Activated CD4-positive, alpha-beta T cell treated with anti-CD3 and anti-CD28 coated beads, Interleukin-2, amount 50 U/mL, for 1 hour (primary cell): ENCODE measurements around the gene HDAC3.

ENCODE experiments used
- DNase-seq: peaks from one replicate; pipeline ENCODE4 v3.0.0-alpha.2; 2020

Gene HDAC3

DNA sequence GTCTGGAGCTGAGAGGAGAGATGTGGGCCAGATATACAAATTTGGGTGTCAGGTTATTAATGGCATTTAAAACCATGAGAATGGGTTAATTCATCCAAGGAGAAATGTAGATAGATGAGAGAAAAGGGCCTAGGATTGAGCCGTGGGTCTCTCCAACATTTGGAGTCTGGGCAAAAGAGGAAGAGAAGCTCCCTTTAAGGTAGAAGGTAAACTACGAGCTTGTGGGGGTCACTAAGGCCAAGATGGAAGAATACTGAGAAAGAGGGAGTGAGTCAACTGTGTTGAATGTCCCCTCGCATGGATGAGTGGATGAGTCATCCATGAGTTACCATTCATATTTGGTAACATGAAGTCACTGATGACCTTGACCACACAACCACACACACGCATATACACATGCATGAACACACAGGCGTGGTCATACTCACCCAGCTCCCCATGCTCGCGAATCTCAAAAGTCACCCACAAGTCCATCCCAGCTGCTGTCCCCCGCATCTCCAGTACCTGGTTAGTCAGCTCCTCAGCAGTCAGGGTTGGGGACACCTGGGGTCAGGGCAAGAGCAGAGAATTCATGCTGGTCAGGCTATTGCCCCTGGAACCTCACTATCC lies 21.4 kb upstream of the HDAC3 start:
- DNase-seq = no peak

DNA sequence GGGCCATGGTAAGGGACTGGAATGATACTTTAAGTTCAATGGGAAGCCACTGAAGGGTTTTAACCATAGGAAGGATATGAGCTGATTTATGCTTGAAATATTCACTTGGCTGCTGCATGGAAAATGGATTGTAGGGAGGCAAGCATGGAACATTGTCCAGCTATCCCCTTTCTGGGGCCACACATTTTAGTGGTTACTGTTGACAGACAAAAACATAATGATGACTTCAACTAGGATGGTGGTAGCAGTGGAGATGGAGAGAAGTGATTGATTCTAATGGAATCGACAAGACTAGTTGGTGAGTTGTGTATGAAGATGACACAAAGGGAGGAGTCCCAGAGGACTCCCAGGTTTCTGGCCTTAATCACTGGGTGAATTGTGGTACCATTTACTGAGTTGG lies 20.8 kb upstream of the HDAC3 start:
- DNase-seq = no peak

GRCh38 chr5:141656396-141656795 lies 19.7 kb upstream of the HDAC3 start:
- no peak for DNase-seq

- DNase-seq = no peak
Measured at GRCh38 chr5:141655020-141655419, 18.4 kb upstream of the HDAC3 start.

GRCh38 chr5:141654298-141654697 lies 17.6 kb upstream of the HDAC3 start:
- no peak for DNase-seq

DNA sequence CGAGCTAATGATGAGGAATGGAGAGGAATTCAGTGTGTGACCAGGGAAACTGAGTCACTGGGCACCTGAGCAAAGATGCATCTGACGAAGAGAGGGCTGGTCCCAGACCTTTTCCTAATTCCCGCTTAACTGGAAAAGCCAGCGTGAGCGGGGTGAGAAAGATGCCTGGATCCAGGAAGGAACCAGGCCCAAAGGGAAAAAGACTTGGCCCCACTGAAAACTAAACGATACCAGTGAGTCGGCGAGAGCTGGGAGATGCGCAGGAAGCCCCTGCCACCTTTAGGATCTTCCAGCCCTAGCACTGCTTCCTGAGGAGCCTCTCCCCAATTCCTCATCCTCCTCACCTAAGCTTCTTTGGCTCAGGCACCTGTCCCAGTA lies 15.1 kb upstream of the HDAC3 start:
- no peak for DNase-seq

GRCh38 chr5:141650851-141651727 lies 14.4 kb upstream of the HDAC3 start, which contains the start of gene FCHSD1:
Gene FCHSD1 (minus strand): TSS chr5:141651418. CDS start chr5:141651368, 50 bp downstream.
- peak; percentile 73 for DNase-seq

GRCh38 chr5:141649972-141650371 lies 13.3 kb upstream of the HDAC3 start:
- no peak for DNase-seq

DNA sequence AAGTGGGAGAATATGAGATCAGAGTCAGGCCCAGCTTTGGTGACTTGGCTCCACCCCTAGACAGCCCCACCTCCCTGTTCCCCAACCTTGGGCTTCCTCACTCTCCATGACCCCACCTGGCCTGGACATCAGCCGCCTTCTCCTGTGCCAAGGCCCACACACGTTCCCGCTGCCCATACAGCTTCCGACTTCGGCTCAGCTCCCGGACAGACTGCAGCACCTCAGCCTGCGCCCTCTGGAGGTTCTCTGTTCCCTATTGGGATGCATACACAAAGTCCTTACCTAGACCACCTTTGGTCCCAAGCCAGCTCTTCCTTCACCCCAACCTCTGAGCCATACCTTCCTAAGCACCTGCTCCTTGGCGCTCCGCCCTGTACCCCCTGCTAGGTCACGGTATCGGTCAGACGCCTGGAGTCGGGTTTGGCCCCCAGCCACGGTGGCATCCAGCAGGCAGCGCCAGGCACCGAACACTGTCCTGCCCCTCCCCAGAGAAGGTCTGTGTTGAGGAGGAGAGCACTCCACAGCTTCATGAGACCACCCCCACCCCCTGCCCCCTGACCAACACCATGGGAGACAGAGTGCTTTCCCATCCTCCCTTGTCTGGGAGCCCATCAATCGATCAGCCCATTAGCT lies 12.5 kb upstream of the HDAC3 start:
- no peak for DNase-seq

DNA sequence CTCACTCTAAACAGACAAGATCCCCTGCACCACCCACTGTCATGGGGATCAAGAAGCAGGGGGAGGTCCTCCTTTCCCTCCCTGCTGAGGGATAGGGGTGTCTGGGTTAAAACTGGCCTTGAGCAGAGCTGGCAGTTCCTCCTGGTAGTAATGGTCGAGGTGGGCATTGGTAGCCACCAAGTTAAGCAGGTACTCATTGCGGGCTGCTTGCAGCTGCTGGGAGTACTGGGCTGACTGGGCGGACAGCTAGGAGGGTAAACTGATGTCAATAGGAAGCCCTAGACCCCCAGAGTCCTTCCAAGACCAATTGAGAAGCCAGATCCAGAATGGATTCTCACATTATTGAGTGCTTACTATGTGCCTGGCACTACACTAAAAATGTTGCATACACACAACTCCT lies 11.2 kb upstream of the HDAC3 start:
- no peak for DNase-seq

- DNase-seq = no peak
Measured at GRCh38 chr5:141647242-141647641, 10.6 kb upstream of the HDAC3 start.

- no peak for DNase-seq
Measured at GRCh38 chr5:141646026-141646425, 9.4 kb upstream of the HDAC3 start.

DNA sequence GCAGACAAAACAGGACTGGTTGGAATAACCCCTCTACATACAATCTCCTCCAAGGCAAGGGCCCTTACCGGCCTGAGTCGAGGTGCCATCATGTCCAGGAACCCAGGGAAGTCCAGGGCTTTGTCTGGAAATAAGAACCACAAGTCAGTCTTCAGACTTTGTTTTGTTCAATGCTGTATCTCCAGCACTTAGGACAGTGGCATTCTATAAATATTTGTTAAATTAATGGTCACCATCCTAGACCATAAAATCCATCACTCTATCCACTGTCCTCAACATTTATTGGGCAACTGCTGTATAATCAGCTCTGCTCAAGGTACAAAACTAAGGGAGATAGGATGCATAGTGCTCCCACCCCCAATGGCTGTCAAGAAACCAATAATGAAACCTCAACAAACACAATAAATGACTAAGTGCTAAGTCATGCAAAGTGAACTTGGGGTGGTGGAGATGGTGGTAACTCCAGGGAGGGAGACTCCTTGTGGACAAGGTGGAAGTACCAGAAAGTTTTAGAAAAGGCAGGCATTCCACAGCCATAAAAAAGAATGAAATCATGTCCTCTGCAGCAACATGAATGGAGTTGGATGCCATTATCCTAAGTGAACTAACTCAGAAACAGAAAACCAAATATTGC lies 5.1 kb upstream of the HDAC3 start:
- no peak for DNase-seq

- DNase-seq = no peak
Measured at GRCh38 chr5:141640698-141641097, 4.0 kb upstream of the HDAC3 start.

DNA sequence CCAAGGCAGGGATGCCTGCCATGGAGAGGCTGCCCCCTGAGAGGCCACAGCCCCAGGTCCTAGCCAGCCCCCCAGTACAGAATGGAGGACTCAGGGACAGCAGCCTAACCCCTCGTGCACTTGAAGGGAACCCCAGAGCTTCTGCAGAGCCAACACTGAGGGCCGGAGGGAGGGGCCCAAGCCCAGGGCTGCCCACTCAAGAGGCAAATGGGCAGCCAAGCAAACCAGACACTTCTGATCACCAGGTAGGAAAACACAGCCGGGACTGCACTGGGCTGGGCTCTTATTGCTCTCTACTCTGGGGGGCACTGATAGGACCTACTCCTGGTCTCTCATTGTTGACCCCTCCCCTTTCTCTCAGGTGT lies 3.4 kb upstream of the HDAC3 start:
- no peak for DNase-seq

- DNase-seq = no peak
Measured at GRCh38 chr5:141639357-141640050, 2.9 kb upstream of the HDAC3 start.

- DNase-seq = no peak
Measured at GRCh38 chr5:141638771-141639170, 2.1 kb upstream of the HDAC3 start.

DNA sequence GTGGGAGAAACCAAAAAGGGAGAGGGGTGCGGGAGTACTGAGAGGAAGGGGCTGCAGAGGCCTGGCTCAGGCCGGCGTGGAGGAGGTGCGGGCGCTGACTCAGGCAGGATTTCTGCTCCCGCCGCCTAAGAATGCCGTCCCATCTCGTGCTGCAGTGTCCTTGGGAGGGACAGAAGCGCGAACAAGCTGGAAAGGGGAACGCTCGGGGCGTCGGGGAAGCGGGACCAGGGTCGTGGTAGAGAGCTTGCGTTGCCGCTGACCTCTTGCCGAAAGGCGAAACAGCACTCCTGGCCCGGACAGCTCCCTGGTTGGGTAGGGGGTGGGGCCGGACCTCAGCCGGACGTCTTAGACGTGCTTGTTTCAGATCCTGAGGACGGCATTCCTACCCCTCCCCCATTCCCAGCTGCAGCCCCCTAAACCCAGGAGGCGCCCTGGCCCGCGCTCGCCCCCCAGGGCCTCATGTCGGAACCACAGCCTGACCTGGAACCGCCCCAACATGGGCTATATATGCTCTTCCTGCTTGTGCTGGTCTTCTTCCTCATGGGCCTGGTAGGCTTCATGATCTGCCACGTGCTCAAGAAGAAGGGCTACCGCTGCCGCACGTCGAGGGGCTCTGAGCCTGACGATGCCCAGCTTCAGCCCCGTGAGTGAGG lies 1.2 kb upstream of the HDAC3 start:
- DNase-seq = peak; percentile 55

DNA sequence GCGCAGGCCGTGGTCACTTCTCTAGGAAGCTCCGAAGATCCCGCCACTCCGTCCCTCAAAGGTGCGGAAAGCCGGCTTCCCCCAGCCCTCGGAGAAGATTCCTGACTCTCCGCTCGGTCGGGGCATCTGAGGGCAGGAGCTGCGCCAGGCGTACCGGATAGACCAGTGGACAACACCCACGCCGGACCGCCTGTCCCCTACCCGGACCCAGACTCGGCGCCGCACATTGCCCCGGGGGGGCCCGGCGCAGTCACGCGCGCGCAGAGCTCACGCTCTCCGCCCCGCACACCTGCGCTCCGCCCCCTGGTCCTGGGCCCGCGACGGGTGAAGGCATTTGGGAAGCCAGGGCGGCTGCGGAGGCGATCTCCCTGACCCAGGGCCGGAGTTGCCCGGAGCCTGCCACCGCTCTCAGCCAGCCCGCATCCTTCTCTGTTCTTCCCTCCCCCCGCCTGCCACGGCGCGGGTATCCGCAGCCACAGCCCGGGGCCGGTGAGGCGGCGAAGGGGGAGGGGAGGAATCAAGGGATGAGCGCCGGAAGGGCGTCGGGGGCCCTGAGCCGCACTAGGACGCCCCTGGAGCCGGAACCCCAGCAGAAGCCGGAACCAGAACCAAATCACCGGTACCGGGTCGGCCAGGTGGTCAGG lies 596 bp upstream of the HDAC3 start:
- peak; percentile 46 for DNase-seq

- no peak for DNase-seq
Measured at GRCh38 chr5:141636106-141636412, 590 bp downstream of the HDAC3 start.

DNA sequence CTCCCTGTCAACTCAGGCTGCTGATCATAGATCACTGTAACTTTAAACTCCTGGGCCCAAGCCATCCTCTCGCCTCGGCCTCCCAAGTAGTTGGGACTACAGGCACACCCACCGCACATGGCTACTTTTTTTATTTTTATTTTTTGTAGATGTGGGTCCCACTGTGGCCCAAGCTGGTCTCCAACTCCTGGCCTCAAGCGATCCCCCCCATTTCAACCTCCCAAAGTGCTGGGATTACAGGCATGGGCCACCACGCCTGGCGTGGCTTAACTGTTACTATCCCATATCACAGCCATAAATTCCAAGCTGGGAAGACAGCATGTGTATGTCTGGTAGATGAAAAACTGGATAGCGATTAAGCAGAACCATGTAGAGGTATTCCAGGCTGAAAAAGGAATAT lies 1.0 kb downstream of the HDAC3 start:
- DNase-seq = no peak

GRCh38 chr5:141634720-141635119 lies 1.9 kb downstream of the HDAC3 start:
- no peak for DNase-seq
